SK-MEL-5 (cell line): ENCODE results near the gene FBRSL1. TPM values are rescaled to one million over a fixed set of nuclear protein-coding genes. Genes with fewer than 3 reads are reported as not detected.

Experiments
- DNase-seq: peaks from one replicate; pipeline ENCODE4 v3.0.0-alpha.2; 2016; ENCODE audit warnings: low read depth, low spot score
- in situ Hi-C: cut with HindIII; loops from 2 replicates; pipeline ENCODE4 v1.10.0; 2016; ENCODE audit warnings: low sequenced_read_pairs, high pct_unique_total_duplicates, low pct_unique_long_range_greater_than_20kb
- total RNA-seq: library from RNA; depleted of rRNA; stranded (reverse); fragments of >200 nt; shearing (Covaris generic); gene quantifications from 2 replicates; pipeline ENCODE4 v1.2.3, GENCODE V29; 2014

Gene FBRSL1
- total RNA-seq, 1 experiment from 2014 or later: 4.1 TPM

DNA sequence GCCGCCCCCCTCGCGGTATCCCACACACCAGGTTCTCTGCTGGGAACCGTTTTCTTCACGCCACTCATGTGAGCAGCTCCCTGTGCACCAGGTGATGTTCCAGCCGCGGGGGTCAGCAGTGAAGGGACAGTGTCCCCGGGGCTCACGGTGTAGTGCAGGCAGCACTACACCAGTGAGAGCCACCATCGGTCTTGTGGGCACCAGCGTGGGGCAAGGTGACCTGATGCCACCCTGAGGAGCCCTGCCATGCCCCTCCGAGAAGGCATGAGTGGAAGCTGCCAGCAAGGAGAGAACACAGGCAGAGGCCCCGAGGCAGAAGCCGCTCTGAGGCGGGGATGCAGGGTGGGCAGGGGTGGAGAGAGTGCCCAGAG lies 11.5 kb upstream of the FBRSL1 start:
- in situ Hi-C loops: no loop called here
- no peak for DNase-seq

DNA sequence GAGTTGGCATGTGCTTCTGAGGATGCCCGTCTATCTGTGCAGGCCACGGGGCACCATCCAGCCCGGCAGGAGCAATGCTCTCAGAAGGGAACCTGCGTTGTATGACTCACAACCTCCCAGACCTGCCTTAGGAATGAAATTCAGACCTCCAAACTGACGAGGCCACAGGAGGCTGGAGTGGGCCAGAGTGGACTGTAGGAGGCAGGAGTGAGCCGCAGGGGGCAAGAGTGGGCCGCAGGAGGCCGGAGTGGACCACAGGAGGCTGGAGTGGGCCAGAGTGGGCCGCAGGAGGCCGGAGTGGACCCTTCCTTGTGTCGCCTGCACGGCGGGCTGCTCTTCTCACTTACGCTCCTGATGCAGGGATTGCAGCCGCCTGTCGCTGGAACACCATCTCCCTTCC lies 11.1 kb upstream of the FBRSL1 start:
- in situ Hi-C loops: no loop called here
- no peak for DNase-seq

DNA sequence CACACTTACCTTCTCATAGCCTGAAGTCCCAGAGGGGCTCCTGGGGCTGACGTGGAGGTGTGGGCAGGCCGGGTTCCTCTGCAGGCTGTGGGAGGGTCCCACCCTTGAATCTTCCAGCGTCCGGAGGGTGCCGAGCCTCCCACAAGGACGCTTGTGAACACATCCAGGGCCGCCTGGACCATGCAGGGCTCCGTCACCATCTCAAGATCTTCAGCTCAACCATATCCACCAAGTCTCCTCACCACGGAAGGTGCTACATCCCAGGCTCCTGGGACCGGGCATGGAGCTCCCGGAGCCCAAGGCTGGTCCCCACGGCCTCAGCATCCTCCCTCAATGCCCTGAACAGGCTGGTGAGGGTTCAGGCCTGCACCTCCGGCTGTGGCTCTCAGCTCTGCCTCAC lies 10.7 kb upstream of the FBRSL1 start:
- DNase-seq: no peak
- in situ Hi-C loops: no loop called here

DNA sequence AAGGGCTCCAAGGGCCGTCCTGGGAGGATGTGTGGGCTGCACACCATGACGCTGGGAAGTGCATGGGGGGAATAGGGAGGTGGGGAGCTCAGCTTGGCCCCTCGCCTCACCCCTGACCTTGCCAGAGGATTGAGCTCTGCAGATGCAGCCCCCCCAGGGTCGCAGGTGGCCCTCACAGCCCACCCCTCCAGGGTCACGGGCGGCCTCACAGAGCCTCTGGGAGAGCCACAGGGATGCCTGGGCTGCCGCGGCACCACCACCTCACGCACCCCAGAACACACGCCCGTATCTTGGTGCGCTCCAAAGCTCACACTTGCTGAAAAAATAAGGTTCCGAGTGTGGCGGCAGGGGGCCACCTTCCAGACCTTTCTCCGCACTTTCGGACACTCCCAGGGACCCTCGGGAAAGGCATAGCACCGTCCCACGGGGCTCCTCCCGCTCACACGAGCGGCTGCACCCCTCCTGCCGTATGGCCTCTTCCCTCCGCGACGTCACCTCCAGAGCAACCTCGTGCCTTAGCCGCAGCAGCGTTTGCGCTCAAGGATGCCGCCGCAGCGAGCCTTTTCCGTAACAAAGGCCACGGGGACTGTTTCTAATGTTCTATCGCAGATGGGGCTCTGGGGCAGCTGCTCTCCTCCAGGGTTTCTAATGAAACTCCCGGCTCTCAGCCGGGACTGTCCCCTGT lies 9.9 kb upstream of the FBRSL1 start:
- in situ Hi-C loops: no loop called here
- no peak for DNase-seq

DNA sequence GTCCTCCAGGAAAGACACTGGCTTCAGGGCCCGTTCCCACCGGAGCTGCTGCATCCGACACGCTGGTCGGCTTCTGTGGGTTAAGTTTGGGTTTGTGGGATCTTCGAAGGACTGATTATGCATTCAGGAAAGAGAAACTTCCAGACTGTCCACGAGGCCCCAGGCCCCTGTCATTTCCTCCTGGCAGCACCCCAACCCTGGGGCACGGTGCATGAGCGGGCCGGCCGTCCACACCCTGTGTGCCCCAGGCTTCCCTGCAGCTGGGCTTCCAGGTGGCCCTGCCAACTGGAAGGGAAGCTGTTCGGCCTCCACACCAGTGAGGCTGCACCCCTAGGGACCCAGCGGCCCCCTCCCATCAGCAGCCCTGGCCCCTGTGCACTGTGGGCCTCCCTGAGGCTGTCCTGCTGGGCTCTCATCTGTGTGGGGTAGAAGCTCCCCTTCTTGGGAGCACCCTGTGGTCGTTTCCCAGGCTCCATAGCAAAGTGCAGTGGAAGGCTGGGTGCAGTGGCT lies 9.3 kb upstream of the FBRSL1 start:
- no peak for DNase-seq
- in situ Hi-C loops: no loop called here

DNA sequence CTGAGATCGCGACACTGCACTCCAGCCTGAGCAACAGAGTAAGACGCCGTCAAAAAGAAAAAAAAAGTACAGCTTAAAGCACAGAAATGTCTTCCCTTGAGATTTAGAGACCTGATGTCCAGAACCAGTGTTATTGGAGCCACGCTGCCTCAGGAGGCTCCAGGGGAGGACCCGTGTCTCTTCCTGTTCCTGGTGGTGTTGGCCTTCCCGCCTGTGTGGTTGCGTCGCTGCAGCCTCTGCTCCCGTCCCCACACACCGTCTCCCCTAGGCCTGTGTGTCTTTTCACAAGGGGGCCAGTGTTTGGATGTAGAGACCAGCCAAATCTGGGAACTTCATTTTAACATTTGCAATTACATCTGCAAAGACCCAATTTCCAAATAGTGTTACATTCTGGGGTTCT lies 8.6 kb upstream of the FBRSL1 start:
- DNase-seq: no peak
- in situ Hi-C loops: no loop called here

DNA sequence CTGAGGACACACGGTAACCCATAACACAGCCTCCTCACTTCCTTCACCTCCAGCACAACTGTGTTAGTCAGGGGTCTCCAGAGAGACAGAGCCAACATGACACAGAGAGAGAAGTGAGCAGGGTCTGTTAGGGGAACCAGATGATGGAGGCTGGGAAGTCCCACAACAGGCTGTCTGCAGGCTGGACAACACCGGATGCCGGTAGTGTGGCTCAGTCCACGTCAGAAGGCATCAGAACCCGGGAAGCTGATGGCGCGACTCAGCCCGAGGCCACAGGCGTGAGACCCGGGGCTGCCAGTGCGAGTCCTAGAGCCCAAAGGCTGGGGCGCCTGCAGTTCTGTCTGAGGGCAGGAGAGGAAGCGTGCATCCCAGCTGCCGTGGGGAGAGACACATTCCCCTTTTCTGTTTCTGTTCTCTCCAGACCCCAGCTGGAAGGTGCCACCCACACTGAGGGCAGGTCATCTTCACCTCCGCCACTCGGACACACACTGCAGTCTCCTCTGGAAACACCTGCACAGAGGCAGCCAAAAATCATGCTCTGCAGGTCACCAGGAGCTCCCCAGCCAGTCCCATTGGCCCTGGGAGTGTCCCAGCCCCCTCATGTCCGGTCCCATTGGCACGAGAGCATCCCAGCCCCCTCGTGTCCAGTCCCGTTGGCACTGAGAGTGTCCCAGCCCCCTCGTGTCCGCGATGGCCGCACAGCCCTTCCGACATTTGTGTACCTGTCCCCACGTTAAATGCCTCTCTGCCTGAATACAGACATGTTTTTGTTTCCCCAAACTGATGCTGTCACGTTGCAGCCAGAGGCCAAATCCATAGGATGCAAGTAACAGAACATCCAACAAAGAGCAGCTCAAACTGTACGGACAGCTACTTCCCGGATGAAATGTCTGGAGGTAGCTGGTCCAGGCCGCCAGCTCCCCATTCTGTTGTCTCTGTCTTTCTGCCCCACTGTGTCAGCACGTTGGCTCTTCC lies 7.9 kb upstream of the FBRSL1 start:
- in situ Hi-C loops: no loop called here
- DNase-seq: no peak

DNA sequence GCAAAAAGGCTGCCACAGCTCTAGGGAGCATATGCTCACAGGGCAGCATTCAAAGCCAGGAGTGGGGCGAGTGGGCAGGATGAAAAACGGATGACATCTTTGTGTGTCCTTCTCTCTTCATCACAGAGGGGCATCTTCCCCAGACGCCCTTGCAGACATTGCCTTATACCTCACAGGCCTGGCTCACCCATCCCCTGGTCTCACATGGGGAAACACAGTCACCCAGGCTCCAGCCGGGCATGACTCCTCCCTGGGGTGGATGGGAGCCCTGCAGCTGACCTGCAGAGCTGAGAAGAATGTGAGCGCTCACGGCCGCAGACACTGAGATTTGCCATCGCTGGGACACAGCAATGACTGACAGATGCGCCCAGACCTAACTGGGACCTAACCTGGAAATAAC lies 7.2 kb upstream of the FBRSL1 start:
- DNase-seq: no peak
- in situ Hi-C loops: no loop called here

DNA sequence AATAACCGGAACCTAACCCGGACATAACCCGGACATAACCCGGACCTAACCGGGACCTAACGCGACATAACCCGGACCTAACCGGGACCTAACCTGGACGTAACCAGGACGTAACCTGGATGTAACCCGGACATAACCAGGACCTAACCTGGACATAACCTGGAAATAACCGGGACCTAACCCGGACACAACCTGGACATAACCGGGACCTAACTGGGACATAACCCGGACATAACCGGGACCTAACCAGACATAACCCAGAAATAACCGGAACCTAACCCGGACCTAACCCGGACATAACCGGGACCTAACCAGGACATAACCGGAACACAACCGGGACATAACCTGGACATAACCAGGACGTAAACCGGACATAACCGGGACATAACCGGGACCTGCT lies 6.7 kb upstream of the FBRSL1 start:
- no peak for DNase-seq
- in situ Hi-C loops: no loop called here

DNA sequence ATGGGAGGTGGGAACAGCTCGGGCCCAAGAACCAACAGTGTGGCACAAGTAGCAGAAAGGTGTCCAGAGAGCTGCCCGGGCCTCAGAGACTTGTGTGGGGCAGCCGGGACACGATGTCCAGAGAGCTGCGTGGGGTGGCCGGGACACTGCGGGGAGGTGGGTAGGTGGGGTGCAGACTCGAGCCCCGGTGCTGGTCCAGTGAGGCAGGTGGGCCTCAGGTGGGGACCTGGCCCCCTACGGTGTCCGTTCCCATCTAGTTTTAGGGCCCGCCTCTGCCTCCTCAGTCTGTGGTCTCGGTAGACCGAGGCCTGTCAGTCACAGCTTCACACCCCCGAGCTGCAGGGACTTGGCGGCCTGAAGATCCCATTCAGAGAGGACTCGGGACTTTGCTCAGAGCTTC lies 6.3 kb upstream of the FBRSL1 start:
- in situ Hi-C loops: no loop called here
- DNase-seq: no peak

DNA sequence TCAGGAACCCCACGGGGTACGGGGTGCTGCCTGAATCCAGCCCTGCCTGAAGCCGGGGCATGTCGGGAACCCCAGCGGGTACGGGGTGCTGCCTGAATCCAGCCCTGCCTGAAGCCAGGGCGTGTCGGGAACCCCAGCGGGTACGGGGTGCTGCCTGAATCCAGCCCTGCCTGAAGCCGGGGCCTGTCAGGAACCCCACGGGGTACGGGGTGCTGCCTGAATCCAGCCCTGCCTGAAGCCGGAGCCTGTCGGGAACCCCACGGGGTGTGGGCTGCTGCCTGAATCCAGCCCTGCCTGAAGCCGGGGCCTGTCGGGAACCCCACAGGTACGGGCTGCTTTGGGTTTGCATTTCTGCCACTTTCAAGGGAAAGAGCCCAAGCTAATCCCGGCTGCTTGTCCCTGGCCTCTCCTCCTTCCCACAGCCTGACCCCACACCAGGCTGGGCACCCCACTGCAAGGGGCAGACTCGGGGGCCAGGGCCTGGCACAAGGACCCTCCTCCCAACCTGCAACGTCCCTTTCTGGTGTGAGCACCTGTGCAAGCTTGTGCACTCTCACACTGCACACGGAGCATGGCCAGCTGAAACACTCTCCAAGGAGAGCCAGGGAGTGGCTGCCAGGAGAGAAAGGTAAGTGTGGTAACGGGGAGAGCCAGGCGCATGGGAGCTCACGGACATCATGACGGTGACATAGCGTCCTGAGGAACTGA lies 5.6 kb upstream of the FBRSL1 start:
- in situ Hi-C loops: no loop called here
- DNase-seq: no peak

DNA sequence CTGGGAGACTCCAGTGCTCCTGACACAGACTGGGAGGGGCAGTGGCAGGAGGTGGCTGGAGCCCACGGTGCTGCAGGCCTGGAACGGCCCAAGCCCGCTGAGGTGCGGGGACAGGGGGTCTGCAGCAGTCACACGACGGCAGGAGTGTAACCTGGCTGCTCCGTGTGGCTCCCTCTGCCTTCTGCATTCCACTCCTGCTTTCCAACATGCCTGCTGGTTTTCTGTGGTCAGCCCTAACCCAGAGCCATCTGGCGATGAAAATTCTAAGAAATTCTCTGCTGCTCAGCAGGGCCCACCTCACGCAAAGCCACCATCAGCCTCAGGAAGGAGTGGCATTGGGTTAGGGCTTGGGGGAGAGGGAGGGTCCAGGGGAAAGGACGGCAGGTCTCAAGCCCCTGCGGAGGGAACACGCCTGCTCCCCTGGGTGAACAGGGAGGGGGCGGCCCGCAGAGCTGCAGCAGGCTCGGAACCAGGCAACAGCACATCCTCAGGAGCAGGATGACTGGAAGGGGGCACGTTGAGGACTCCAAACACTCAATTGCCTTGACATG lies 5.0 kb upstream of the FBRSL1 start:
- in situ Hi-C loops: no loop called here
- no peak for DNase-seq

DNA sequence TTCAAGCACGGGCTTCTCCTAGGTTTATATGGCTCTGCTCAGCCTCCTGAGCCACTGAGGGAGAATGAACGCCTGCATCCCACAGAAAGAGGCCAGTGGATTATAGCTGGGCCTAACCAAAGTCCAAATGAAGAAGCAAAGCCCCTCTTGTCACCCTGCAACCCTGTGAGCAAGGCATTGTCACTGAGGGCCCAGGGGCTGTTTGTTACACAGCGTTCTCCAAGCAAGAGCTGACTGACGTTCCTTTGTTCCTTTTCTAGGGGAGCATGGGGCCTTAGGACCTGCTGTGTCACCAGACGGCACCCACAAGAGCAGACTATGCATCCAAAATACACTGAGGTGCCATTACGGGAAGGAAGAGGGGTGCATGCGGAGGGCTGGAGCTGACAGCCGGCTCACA lies 4.3 kb upstream of the FBRSL1 start:
- DNase-seq: no peak
- in situ Hi-C loops: no loop called here

DNA sequence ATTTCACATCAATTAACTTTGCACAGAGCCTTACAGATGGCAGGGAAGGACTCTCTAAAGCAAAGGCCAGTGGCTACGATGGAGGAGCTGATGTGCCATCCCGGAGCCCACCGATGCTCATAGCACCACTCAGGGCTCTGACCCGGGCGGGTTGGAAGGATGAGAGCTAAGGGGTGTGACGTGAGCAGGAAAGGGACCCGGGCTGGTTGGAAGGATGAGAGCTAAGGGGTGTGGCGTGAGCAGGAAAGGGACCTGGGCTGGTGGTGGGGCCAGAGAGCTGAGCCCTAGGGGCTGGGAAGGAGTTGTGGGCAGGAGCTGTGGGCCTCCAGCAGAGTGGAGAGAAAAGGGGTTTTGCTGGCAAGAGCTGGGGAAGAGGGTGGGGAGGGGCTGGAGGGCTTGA lies 3.8 kb upstream of the FBRSL1 start:
- in situ Hi-C loops: no loop called here
- DNase-seq: no peak

DNA sequence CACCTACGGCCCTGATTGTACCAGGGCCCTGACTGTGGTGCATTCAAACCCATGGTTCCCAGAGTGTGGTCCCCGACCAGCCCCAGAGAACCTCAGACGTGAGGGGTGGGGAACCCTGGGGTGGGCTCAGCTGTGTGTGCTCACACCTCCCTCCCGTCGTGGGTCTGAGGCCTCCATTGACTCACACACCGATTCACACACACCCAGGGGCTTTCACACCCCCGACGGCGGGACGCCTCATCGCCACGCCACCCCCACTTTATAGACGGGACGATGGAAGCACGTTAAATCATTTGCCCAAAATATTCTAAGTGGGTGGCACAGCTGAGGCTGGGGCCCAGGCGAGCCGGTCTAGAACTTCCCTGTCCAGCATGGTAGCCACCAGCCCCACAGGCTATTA lies 3.4 kb upstream of the FBRSL1 start:
- no peak for DNase-seq
- in situ Hi-C loops: no loop called here

DNA sequence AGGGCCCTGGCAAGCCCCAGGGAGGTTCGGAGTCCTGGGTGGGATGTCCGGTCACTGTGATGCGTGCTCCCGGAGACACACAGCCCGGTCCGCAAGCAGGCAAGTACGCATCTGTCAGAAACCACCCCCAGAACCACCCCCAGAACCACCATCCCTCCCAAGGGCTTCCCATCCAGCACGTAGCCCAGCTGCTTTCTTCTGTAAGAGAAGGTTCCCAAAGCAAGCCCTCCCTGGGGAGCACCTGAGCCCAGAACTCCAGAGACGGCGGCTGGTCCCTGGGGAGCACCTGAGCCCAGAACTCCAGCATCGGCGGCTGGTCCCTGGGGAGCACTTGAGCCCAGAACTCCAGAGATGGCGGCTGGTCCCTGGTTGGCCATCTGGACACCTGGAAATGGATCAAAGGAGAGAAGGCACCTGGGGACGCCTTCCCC lies 2.6 kb upstream of the FBRSL1 start:
- DNase-seq: no peak
- in situ Hi-C loops: no loop called here

DNA sequence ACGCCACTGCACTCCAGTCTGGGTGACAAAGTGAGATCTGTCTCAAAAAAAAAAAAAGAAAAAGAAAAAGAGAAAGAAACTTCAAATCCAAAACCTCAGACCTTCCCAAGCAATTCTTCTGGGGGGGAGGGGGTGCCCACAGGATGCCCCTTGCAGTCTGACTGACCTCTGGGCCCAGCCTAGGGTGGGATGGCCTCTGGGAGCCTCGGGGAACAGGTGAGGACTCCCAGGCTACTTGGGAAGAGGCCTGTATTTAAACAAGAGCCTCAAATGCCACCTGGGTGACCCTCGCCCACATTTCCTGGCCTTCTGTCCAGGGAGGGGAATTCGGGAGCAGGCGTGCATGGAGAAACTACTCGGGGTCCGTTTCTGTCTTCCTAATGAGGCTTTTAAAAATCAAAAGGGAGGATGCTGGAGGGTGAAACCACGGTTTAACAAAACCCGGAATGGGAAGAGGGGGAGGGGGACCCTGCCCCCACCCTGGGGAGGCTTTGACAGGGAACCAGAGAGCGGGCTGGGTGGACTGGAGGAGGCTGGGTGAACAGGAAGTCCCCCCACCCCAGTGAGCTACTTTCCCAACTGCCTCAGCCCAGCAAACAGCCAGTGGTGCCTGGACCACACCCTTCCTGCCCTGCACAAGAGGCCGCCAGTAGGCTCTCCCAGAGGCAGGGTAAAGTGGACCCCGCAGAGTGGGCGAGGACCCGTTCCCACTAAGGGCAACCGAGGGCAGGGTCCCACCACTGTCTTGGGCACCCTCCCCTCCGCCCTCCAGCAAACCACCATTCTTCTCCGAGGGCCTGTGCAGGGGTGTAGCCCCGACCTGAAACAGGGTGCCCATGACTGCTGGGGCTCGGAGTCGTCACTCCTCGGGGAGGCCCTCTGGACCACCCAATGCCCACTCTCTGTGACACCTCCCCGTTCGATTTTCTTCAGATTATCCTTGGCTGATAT lies 1.5 kb upstream of the FBRSL1 start:
- no peak for DNase-seq
- in situ Hi-C loops: no loop called here
